Activated CD8-positive, alpha-beta memory T cell treated with anti-CD3 and anti-CD28 coated beads for 48 hours (primary cell): ENCODE results near the gene CLDND1.

Source experiments
- DNase-seq, 3 experiments: peaks; one replicate each; pipeline ENCODE4 v3.0.0-alpha.2; 2020; ENCODE audit warnings: low read depth in 2 of 3, low spot score in 2 of 3

Gene CLDND1

GRCh38 chr3:98552232-98553020, 29.7 kb upstream of the CLDND1 start:
- no peak for DNase-seq

GRCh38 chr3:98551754-98552153, 29.1 kb upstream of the CLDND1 start:
- DNase-seq = no peak

GRCh38 chr3:98551236-98551635, 28.5 kb upstream of the CLDND1 start:
- no peak for DNase-seq

GRCh38 chr3:98550833-98551232, 28.1 kb upstream of the CLDND1 start:
- no peak for DNase-seq

GRCh38 chr3:98548544-98548943, 25.8 kb upstream of the CLDND1 start:
- no peak for DNase-seq

GRCh38 chr3:98545940-98546339, 23.2 kb upstream of the CLDND1 start:
- no peak for DNase-seq

- DNase-seq = no peak
Observed at GRCh38 chr3:98542623-98543022, 19.9 kb upstream of the CLDND1 start.

GRCh38 chr3:98541695-98542094, 19.0 kb upstream of the CLDND1 start:
- no peak for DNase-seq

GRCh38 chr3:98540346-98540745, 17.6 kb upstream of the CLDND1 start:
- DNase-seq = no peak

GRCh38 chr3:98536456-98537017, 13.8 kb upstream of the CLDND1 start:
- no peak for DNase-seq

- DNase-seq = no peak
Observed at GRCh38 chr3:98534734-98535133, 12.0 kb upstream of the CLDND1 start.

- no peak for DNase-seq
Observed at GRCh38 chr3:98534168-98534567, 11.5 kb upstream of the CLDND1 start.

- no peak for DNase-seq
Observed at GRCh38 chr3:98532709-98533571, 10.2 kb upstream of the CLDND1 start.

- no peak for DNase-seq
Observed at GRCh38 chr3:98532275-98532637, 9.6 kb upstream of the CLDND1 start.

- DNase-seq = no peak
Observed at GRCh38 chr3:98531622-98532274, 9.0 kb upstream of the CLDND1 start, which contains the start of gene GPR15. TSS of gene GPR15 (plus strand) at chr3:98531978. CDS start at chr3:98532034, 56 bp downstream.

- DNase-seq = no peak
Observed at GRCh38 chr3:98530676-98531075, 8.0 kb upstream of the CLDND1 start.

GRCh38 chr3:98529856-98530459, 7.3 kb upstream of the CLDND1 start:
- no peak for DNase-seq

- no peak for DNase-seq
Observed at GRCh38 chr3:98528474-98529346, 6.0 kb upstream of the CLDND1 start.

- no peak for DNase-seq
Observed at GRCh38 chr3:98525494-98525893, 2.8 kb upstream of the CLDND1 start.
